ENCODE measurements around the gene BMP10. TPM values are rescaled to one million over a fixed set of nuclear protein-coding genes. Genes with fewer than 3 reads are reported as not detected.

Gene BMP10
- total RNA-seq, 1 experiment from 2014 or later: not detected

DNA sequence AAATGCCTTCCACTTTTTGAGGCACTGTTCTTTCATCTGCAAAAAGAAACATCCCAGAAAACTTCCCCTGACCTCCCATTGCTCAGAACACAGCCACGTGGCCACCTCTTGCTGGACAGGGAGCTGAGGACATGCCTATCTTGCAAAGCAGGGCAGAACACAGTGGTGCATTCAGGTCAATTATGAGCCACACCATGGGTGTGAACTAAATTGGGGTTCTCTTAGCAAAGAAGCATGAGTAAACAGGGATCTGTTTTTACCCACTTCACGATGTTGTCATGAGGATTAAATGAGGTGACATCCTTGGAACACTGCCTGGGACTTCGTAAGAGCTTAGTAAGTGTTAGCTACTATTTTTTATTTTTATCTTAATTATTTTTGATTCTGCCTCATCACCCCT lies 25.1 kb downstream of the BMP10 start:
- H2AFZ ChIP-seq (ENCODE audit: low read depth, low read length, poor library complexity, severe bottlenecking): no peak overlapping the region
- intact Hi-C loops (cut with micrococcal nuclease): no loop called here
- ATAC-seq (no peak), DNase-seq (ENCODE audit: low read depth, low spot score) (no peak)
- RAD21 ChIA-PET (ENCODE audit: low non-redundant PET in 1 of 2, low total read pairs in 2 of 2, uncharacterized antibody in 2 of 2, unreplicated experiment in 2 of 2): no interaction called here
- H3K9ac ChIP-seq (ENCODE audit: low read length): no peak overlapping the region
- no peaks in the 10 kb centered on the region for H3K4me1 ChIP-seq (ENCODE audit: control insufficient read depth in 1 of 2, insufficient read depth in 2 of 2, low read length in 2 of 2)
- no peak overlapping the region for H3K4me2 ChIP-seq (ENCODE audit: low read length)
- no peak overlapping the region for H3K4me3 ChIP-seq (replicated peaks in 1 of 2; ENCODE audit: low read depth in 1 of 2, low read length in 2 of 2)
- no peaks in the 10 kb centered on the region for H4K20me1 ChIP-seq (ENCODE audit: insufficient read depth)
- H3K27me3 ChIP-seq (ENCODE audit: insufficient read depth, low read length): peaks cover 14% of the 10 kb centered on the region
- H3K9me2 ChIP-seq (ENCODE audit: insufficient read depth): no peaks in the 10 kb centered on the region
- no peaks in the 10 kb centered on the region for H3K79me2 ChIP-seq (ENCODE audit: insufficient read depth, low read length)
- H3K9me3 ChIP-seq (ENCODE audit: control insufficient read depth in 1 of 2, insufficient read depth in 1 of 2, low read depth in 1 of 2, low read length in 2 of 2): no peaks in the 10 kb centered on the region
- TF ChIP-seq SIN3A (IDR thresholded peaks at IDR 0.05; ENCODE audit: low read depth) (no peak), ZNF274 (IDR thresholded peaks at IDR 0.05; ENCODE audit: low read depth, low read length) (no peak), SRF (IDR thresholded peaks at IDR 0.05; ENCODE audit: low read depth) (no peak), TCF7L2 (IDR thresholded peaks at IDR 0.05; ENCODE audit: borderline replicate concordance, extremely low read depth, insufficient read depth, insufficient read length) (no peak), POLR2A (IDR thresholded peaks at IDR 0.05; ENCODE audit: borderline replicate concordance, extremely low read depth, insufficient read depth, insufficient read length) (no peak), EZH2 (IDR thresholded peaks at IDR 0.05) (no peak)
- no TSS peak for BruUV-seq (replicated peaks)
- POLR2A ChIA-PET: no interaction called here
- H3K27ac ChIP-seq (ENCODE audit: low read depth, low read length): no peak overlapping the region
- H3K36me3 ChIP-seq (ENCODE audit: control insufficient read depth in 1 of 2, insufficient read depth in 2 of 2, low read length in 2 of 2): no peaks in the 10 kb centered on the region
- CTCF ChIA-PET: no interaction called here

DNA sequence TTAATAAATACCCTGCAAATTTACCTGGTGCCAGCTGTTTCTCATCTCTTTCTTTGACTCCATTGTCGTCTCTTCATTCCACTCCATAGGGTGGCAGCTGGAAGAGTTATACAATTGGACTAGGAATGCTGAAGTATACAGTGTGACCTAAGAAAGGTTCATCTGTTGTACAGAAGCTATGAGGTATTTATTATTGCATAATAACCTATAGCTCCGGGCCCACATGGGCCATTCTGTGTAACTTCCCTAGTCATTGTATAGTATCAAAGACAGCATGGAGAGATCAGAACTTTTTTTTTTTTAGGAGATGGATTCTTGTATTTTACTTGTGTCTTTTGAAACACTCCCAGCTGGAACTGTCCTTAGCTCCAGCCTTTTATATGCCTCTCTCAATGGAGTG lies 26.2 kb downstream of the BMP10 start:
- ChIA-PET POLR2A (no interaction called here), RAD21 (ENCODE audit: low non-redundant PET in 1 of 2, low total read pairs in 2 of 2, uncharacterized antibody in 2 of 2, unreplicated experiment in 2 of 2) (no interaction called here), CTCF (interaction anchor here (1.8 kb wide), 1 partner anchor 63 kb away, joined by 5 read pairs; no protein-coding TSS in a partner anchor)
- H3K9ac ChIP-seq (ENCODE audit: low read length): no peak overlapping the region
- H3K4me3 ChIP-seq (replicated peaks in 1 of 2; ENCODE audit: low read depth in 1 of 2, low read length in 2 of 2): no peak overlapping the region
- no peak overlapping the region for H3K4me2 ChIP-seq (ENCODE audit: low read length)
- ATAC-seq (no peak), DNase-seq (ENCODE audit: low read depth, low spot score) (no peak)
- H3K36me3 ChIP-seq (ENCODE audit: control insufficient read depth in 1 of 2, insufficient read depth in 2 of 2, low read length in 2 of 2): no peaks in the 10 kb centered on the region
- intact Hi-C loops (cut with micrococcal nuclease): no loop called here
- no peak for TF ChIP-seq SP1 (IDR thresholded peaks at IDR 0.05; ENCODE audit: low read depth)
- no peak for TF ChIP-seq POLR2AphosphoS5 (IDR thresholded peaks at IDR 0.05; ENCODE audit: low read depth, low read length)
- no peak for TF ChIP-seq ZNF274 (IDR thresholded peaks at IDR 0.05; ENCODE audit: low read depth, low read length)
- TF ChIP-seq, protein P1, sequence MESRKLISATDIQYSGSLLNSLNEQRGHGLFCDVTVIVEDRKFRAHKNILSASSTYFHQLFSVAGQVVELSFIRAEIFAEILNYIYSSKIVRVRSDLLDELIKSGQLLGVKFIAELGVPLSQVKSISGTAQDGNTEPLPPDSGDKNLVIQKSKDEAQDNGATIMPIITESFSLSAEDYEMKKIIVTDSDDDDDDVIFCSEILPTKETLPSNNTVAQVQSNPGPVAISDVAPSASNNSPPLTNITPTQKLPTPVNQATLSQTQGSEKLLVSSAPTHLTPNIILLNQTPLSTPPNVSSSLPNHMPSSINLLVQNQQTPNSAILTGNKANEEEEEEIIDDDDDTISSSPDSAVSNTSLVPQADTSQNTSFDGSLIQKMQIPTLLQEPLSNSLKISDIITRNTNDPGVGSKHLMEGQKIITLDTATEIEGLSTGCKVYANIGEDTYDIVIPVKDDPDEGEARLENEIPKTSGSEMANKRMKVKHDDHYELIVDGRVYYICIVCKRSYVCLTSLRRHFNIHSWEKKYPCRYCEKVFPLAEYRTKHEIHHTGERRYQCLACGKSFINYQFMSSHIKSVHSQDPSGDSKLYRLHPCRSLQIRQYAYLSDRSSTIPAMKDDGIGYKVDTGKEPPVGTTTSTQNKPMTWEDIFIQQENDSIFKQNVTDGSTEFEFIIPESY (IDR thresholded peaks at IDR 0.05; ENCODE audit: extremely low read depth, insufficient replicate concordance, low read length): no peak
- TF ChIP-seq ELF1 (IDR thresholded peaks at IDR 0.05; ENCODE audit: borderline replicate concordance, low read depth): no peak
- H4K20me1 ChIP-seq (ENCODE audit: insufficient read depth): no peaks in the 10 kb centered on the region
- no TSS peak for BruUV-seq (replicated peaks)
- no peak overlapping the region for H3K27ac ChIP-seq (ENCODE audit: low read depth, low read length)
- no peaks in the 10 kb centered on the region for H3K79me2 ChIP-seq (ENCODE audit: insufficient read depth, low read length)
- no peaks in the 10 kb centered on the region for H3K9me2 ChIP-seq (ENCODE audit: insufficient read depth)
- H3K4me1 ChIP-seq (ENCODE audit: control insufficient read depth in 1 of 2, insufficient read depth in 2 of 2, low read length in 2 of 2): no peaks in the 10 kb centered on the region
- no peaks in the 10 kb centered on the region for H3K9me3 ChIP-seq (ENCODE audit: control insufficient read depth in 1 of 2, insufficient read depth in 1 of 2, low read depth in 1 of 2, low read length in 2 of 2)
- H3K27me3 ChIP-seq (ENCODE audit: insufficient read depth, low read length): peaks cover 8% of the 10 kb centered on the region; the same call in 1 of the 2 replicates
- no peak overlapping the region for H2AFZ ChIP-seq (ENCODE audit: low read depth, low read length, poor library complexity, severe bottlenecking)
